Stimulated activated CD8-positive, alpha-beta memory T cell treated with anti-CD3 and anti-CD28 coated beads, Interleukin-4, amount 100 ng/mL, for 1 hour (primary cell): ENCODE measurements around the gene COL13A1.

Experiments used
- DNase-seq, 2 donors: peaks; one replicate each; pipeline ENCODE4 v3.0.0-alpha.2; 2020; ENCODE audit warnings: low read depth in 2 of 2, low spot score in 1 of 2

Gene COL13A1

DNA sequence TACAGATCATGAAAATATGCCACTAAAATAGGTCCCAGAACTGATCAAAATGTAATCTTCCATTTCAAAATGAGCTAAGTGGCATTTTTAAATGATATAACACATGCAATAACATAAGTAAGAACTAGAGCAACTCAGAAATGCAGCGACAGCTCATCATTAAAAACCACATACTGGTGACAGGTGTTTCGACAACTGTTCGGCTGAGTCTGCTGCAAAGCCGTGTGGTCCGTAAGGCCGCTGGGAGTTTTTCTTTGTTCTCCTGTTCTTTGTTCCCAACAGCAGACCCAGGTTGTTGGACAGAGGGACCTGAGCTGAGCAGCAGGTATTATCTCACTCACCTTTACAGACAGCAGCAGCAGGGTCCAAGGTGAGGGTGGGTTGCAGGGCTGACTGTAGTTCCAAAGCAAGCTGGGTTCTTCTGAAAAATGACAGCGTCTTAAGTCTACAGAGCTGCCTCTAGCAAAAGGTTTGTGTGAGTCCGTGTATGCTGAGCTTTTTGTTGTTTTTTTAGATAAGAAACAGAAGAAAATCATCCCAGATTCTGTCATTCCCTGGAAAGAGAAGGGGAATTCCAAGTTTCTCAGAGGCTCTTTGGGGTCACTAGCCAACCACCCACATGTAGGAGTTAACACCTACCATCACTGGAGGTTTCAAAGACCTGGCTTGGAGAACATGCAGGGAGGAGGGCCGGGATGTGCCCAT is 205.6 kb downstream of the COL13A1 start:
- no peak for DNase-seq
